NCI-H2029 treated with DMSO at 0.1 percent for 48 hours (cell line): ENCODE results near the gene VGF.
"Not testable (repeated sequence)": the region's sequence is repeated elsewhere in the genome, so short reads cannot be mapped to it uniquely, and the experiment has no call there.

Experiments
- DNase-seq: peaks from one replicate; lab custom pipeline; 2025; lab: John Stamatoyannopoulos, UW

Gene VGF

DNA sequence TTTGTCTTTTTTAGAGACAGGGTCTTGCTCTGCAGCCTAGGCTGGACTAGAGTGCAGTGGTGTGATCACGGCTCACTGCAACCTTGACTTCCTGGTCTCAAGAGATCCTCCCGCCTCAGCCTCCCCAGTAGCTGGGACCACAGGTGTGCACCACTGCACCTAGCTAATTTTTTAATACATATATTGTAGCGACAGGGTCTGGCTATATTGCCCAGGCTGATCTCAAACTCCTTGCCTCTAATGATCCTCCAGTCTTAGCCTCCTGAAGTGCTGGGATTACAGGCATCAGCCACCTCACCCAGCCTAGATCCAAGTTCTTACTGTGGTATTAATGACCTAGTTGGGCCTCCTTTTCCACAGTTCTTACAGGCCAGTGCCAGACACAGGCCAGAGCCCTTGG, 50.2 kb downstream of the VGF start:
- no peak for DNase-seq

GRCh38 chr7:101114492-101114891, 50.9 kb downstream of the VGF start:
- DNase-seq: no peak

DNA sequence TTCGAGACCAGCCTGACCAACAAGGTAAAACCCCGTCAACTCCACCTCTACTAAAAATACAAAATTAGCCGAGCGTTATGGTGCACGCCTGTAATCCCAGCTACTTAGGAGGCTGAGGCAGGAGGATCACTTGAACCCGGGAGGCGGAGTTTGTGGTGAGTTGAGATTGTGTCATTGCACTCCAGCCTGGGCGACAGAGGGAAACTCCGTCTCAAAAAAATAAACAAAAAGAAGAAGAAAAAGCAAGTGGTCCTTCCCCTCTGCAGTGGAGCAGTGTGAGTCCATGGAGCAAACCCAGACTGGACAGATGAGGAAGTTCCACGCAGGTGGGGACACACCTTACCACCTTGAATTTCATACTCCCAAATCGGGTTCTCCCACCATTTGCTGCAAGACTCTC, 51.5 kb downstream of the VGF start:
- DNase-seq: no peak

GRCh38 chr7:101113140-101113539, 52.2 kb downstream of the VGF start:
- not testable (repeated sequence) for DNase-seq
